HCT116 (cell line): Measurements from ENCODE around the gene RMDN2. TPM values are rescaled to one million over a fixed set of nuclear protein-coding genes. Genes with fewer than 3 reads are reported as not detected.
A peak's percentile ranks its signal among the peaks of the same experiment; 100 is the strongest.

Experiments used
- ATAC-seq: fragments of 200-7000 bp; cut with Tn5 transposase; 2 replicates; pipeline ENCODE4 v1.9.1; 2020; ENCODE audit warnings: mild to moderate bottlenecking, moderate library complexity
- BruUV-seq: library from RNA; stranded (reverse); fragments of 400-500 nt; replicated peaks from 2 replicates; lab custom pipeline; 2021; lab: Mats Ljungman, UMichigan
- CTCF ChIA-PET: fragments of 300-600 bp; sonication (Branson Sonifier 250); formaldehyde crosslinking; loops from one replicate; lab custom pipeline; 2021; ENCODE audit warnings: antibody characterized with exemption; lab: Charles Lee
- POLR2A ChIA-PET: fragments of 300-600, 350-600 bp; sonication (Branson Sonifier 250); formaldehyde crosslinking; loops from one replicate; lab custom pipeline; 2021; ENCODE audit warnings: antibody characterized with exemption; lab: Charles Lee
- RAD21 ChIA-PET, 2 experiments: fragments of 300-600 bp; sonication (Branson Sonifier 250); formaldehyde crosslinking; loops; one replicate each; lab custom pipeline; 2023; ENCODE audit warnings: low total read pairs in 2 of 2; ENCODE audit not compliant: uncharacterized antibody in 2 of 2, unreplicated experiment in 2 of 2, low non-redundant PET in 1 of 2; lab: Charles Lee
- DNase-seq: peaks from one replicate; pipeline ENCODE4 v3.0.0-alpha.2; 2010; ENCODE audit warnings: low read depth, low spot score
- H2AFZ ChIP-seq: fragments of 200-600 bp; shearing (Covaris generic), sonication (generic); 2 replicates; pipeline ENCODE4 v1.6.1; 2017; ENCODE audit warnings: low read depth, mixed run types, mixed read lengths, antibody characterized with exemption, low read length; ENCODE audit not compliant: poor library complexity, severe bottlenecking
- H3K27ac ChIP-seq: 2 replicates; pipeline ENCODE4 v1.5.1; 2012; ENCODE audit warnings: low read depth, low read length
- H3K27me3 ChIP-seq: fragments of 200-600 bp; sonication (generic); 2 replicates; pipeline ENCODE4 v1.6.1; 2016; ENCODE audit warnings: mixed run types, low read length, mixed read lengths; ENCODE audit not compliant: insufficient read depth
- H3K36me3 ChIP-seq, 2 experiments: fragments of 200-500 bp in 1 of 2; fragments of 200-600 bp in 1 of 2; sonication (Bioruptor generic) in 1 of 2; sonication (generic) in 1 of 2; 2 replicates each; pipeline versions ENCODE4 v1.5.1 to v1.6.1; 2014 to 2016; ENCODE audit warnings: low read length in 2 of 2, inconsistent platforms in 1 of 2, mixed read lengths in 1 of 2, mixed run types in 1 of 2; ENCODE audit not compliant: insufficient read depth in 2 of 2, control insufficient read depth in 1 of 2
- H3K4me1 ChIP-seq, 2 experiments: fragments of 200-600 bp in 1 of 2; sonication (generic) in 1 of 2; 2 replicates each; pipeline versions ENCODE4 v1.5.1 to v1.6.1; 2012 to 2017; ENCODE audit warnings: low read length in 2 of 2, inconsistent platforms in 1 of 2, mild to moderate bottlenecking in 1 of 2, mixed read lengths in 1 of 2, mixed run types in 1 of 2, moderate library complexity in 1 of 2; ENCODE audit not compliant: insufficient read depth in 2 of 2, control insufficient read depth in 1 of 2
- H3K4me2 ChIP-seq: fragments of 200-600 bp; sonication (generic); 2 replicates; pipeline ENCODE4 v1.6.1; 2017; ENCODE audit warnings: mixed run types, low read length, mixed read lengths
- H3K4me3 ChIP-seq, 2 experiments: fragments of 200-600 bp in 1 of 2; sonication (generic) in 1 of 2; replicated peaks in 1 of 2; 2 replicates each; pipeline ENCODE4 v1.5.1; 2011 to 2016; ENCODE audit warnings: low read length in 2 of 2, control low read depth in 1 of 2, low read depth in 1 of 2, mild to moderate bottlenecking in 1 of 2, mixed read lengths in 1 of 2, mixed run types in 1 of 2
- H3K79me2 ChIP-seq: fragments of 200-600 bp; sonication (generic); 2 replicates; pipeline ENCODE4 v1.6.1; 2017; ENCODE audit warnings: mild to moderate bottlenecking, mixed run types, low read length, moderate library complexity, mixed read lengths; ENCODE audit not compliant: insufficient read depth
- H3K9ac ChIP-seq: fragments of 200-600 bp; sonication (generic); 2 replicates; pipeline ENCODE4 v1.6.1; 2016; ENCODE audit warnings: low read length, mixed read lengths
- H3K9me2 ChIP-seq: fragments of 200-600 bp; sonication (generic), shearing (Covaris generic); 2 replicates; pipeline ENCODE4 v1.6.1; 2017; ENCODE audit warnings: mixed run types, mild to moderate bottlenecking, moderate library complexity; ENCODE audit not compliant: insufficient read depth
- H3K9me3 ChIP-seq, 2 experiments: fragments of 200-500 bp in 1 of 2; fragments of 200-600 bp in 1 of 2; sonication (Bioruptor generic) in 1 of 2; sonication (generic) in 1 of 2; 2 replicates each; pipeline ENCODE4 v1.6.1; 2014 to 2017; ENCODE audit warnings: low read length in 2 of 2, mixed read lengths in 2 of 2, inconsistent platforms in 1 of 2, low read depth in 1 of 2, mild to moderate bottlenecking in 1 of 2, mixed run types in 1 of 2, moderate library complexity in 1 of 2; ENCODE audit not compliant: control insufficient read depth in 1 of 2, insufficient read depth in 1 of 2
- H4K20me1 ChIP-seq: fragments of 200-600 bp; sonication (generic), shearing (Covaris generic); 2 replicates; pipeline ENCODE4 v1.6.1; 2017; ENCODE audit warnings: mixed run types, mild to moderate bottlenecking, moderate library complexity; ENCODE audit not compliant: insufficient read depth
- JUND ChIP-seq: IDR thresholded peaks from 2 replicates; pipeline ENCODE4 v1.6.1; 2012
- RAD21 ChIP-seq: IDR thresholded peaks from 2 replicates; pipeline ENCODE4 v1.6.1; 2012; ENCODE audit warnings: low read depth, mild to moderate bottlenecking
- SP1 ChIP-seq: IDR thresholded peaks from 2 replicates; pipeline ENCODE4 v1.6.1; 2012; ENCODE audit warnings: low read depth
- SRF ChIP-seq: IDR thresholded peaks from 2 replicates; pipeline ENCODE4 v1.6.1; 2012; ENCODE audit warnings: low read depth
- YY1 ChIP-seq: IDR thresholded peaks from 2 replicates; pipeline ENCODE4 v1.6.1; 2011; ENCODE audit warnings: low read length, low read depth, moderate library complexity, mild to moderate bottlenecking; ENCODE audit not compliant: insufficient replicate concordance; ENCODE audit errors: extremely low read depth
- intact Hi-C: fragments of 100-400 bp; cut with micrococcal nuclease; formaldehyde crosslinking; loops from 2 replicates; pipeline ENCODE4 v1.10.0; 2022
- total RNA-seq: library from RNA; stranded (reverse); gene quantifications from one replicate; pipeline ENCODE4 v1.2.1, GENCODE V29; 2021; ENCODE audit not compliant: unreplicated experiment
- TF ChIP-seq, protein P1 (sequence below), 3 experiments: fragments of 200-600 bp in 1 of 3; sonication (generic) in 1 of 3; IDR thresholded peaks in 2 of 3; conservative IDR thresholded peaks in 1 of 3; 2 replicates each; pipeline ENCODE4 v1.5.1; 2012 to 2017; ENCODE audit warnings: low read depth in 2 of 3, low read length in 2 of 3, antibody characterized with exemption in 1 of 3, borderline replicate concordance in 1 of 3, control low read depth in 1 of 3, mild to moderate bottlenecking in 1 of 3, mixed read lengths in 1 of 3, mixed run types in 1 of 3, moderate library complexity in 1 of 3; ENCODE audit not compliant: insufficient read depth in 1 of 3
- TF ChIP-seq, protein P2 (sequence below): IDR thresholded peaks from 2 replicates; pipeline ENCODE4 v1.6.1; 2012

Gene RMDN2
- total RNA-seq, 1 experiment from 2014 or later, result 4.5 TPM

DNA sequence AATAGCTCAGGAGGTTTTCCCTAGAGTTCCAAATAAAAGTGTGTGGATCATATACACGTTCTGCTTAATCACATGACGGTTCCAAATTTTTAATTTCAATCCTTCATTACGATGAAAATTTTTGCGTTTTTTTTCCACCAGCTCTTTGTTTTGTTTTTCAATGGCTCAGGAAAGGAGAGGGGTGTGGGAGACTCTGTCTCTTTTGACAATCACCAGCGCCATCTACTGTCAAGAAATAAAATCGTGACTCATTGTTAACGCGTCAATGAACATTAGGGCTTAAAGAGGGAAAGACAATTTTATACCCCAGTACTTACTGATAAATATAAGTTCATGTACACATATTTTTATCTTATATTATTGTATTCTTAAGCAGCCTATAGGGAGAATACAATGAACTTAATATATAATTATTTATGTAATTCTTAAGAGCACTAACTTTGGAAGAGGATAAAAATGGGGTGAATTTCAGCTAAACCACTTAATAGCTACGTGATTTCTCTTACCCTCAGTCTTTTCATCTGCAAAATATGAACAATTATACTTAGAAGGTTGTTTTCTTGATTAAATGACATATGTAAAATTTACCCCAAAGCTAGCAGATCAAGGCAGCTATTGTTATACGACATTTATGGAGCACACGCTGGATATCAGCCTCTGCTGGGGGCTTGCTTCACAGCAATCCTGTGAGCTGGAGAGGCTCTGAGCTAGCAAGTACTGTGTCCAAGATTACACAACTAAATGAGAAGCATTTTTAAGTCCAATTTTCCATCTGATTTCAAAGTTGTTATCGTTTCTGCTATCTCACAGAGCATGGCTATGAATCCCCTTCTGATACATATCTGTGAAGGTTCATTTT lies 47.4 kb upstream of the RMDN2 start:
- Histone ChIP-seq H3K27me3 (no peaks in the 10 kb centered on the region), H3K4me1 (no peaks in the 10 kb centered on the region), H3K9me3 (no peaks in the 10 kb centered on the region), H3K27ac (no peak overlapping the region), H3K36me3 (no peaks in the 10 kb centered on the region), H4K20me1 (no peaks in the 10 kb centered on the region), H3K9me2 (no peaks in the 10 kb centered on the region), H3K9ac (no peak overlapping the region), H3K4me3 (no peak overlapping the region), H3K4me2 (peak overlapping the region; percentile 34; the same call in 1 of the 2 replicates), H3K79me2 (no peaks in the 10 kb centered on the region), H2AFZ (peak overlapping the region; percentile 28)
- ChIA-PET POLR2A (interaction anchor here (0.7 to 1.5 kb wide), 3 partner anchors 462 to 482 kb away, joined by 3 to 5 read pairs (median 4); no protein-coding TSS in a partner anchor), CTCF (interaction anchor here (0.5 to 3.9 kb wide), 48 partner anchors 8 to 1107 kb away, joined by 3 to 129 read pairs (median 4); no protein-coding TSS in a partner anchor), RAD21 (interaction anchor here (0.7 to 2.9 kb wide), 8 partner anchors 27 to 589 kb away, joined by 3 to 29 read pairs (median 9); no protein-coding TSS in a partner anchor)
- TF ChIP-seq SRF (no peak), RAD21 (peak; percentile 88), JUND (no peak), SP1 (no peak), YY1 (no peak)
- TF ChIP-seq, protein P1, sequence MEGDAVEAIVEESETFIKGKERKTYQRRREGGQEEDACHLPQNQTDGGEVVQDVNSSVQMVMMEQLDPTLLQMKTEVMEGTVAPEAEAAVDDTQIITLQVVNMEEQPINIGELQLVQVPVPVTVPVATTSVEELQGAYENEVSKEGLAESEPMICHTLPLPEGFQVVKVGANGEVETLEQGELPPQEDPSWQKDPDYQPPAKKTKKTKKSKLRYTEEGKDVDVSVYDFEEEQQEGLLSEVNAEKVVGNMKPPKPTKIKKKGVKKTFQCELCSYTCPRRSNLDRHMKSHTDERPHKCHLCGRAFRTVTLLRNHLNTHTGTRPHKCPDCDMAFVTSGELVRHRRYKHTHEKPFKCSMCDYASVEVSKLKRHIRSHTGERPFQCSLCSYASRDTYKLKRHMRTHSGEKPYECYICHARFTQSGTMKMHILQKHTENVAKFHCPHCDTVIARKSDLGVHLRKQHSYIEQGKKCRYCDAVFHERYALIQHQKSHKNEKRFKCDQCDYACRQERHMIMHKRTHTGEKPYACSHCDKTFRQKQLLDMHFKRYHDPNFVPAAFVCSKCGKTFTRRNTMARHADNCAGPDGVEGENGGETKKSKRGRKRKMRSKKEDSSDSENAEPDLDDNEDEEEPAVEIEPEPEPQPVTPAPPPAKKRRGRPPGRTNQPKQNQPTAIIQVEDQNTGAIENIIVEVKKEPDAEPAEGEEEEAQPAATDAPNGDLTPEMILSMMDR (IDR thresholded peaks at IDR 0.05 in 2 of 3, conservative IDR thresholded peaks at IDR 0.05 in 1 of 3; ENCODE audit: borderline replicate concordance in 1 of 3, insufficient read depth in 1 of 3, low read depth in 2 of 3, low read length in 2 of 3), result peak; percentile 45 to 76 (median 66); a peak in 5 of 6 replicates
- TF ChIP-seq, protein P2, sequence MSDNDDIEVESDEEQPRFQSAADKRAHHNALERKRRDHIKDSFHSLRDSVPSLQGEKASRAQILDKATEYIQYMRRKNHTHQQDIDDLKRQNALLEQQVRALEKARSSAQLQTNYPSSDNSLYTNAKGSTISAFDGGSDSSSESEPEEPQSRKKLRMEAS, result no peak
- BruUV-seq, result no TSS peak
- DNase-seq, result peak; percentile 35
- intact Hi-C loops, result loop anchor here (1.0 to 10.0 kb wide), 5 partner anchors 45 to 1095 kb away; no protein-coding TSS in a partner anchor
- peak; percentile 84 for ATAC-seq
